DOHH2 (cell line): ENCODE data around the gene RBKS.

Experiments
- CTCF ChIP-seq: fragments of 200-600 bp; sonication (generic); IDR thresholded peaks from one replicate; pipeline ENCODE4 v1.5.1; 2014; ENCODE audit warnings: antibody characterized with exemption, mild to moderate bottlenecking, low read depth, low read length; ENCODE audit not compliant: poor library complexity, severe bottlenecking
- EZH2phosphoT487 ChIP-seq: fragments of 200-600 bp; sonication (generic); IDR thresholded peaks from 2 replicates; pipeline ENCODE4 v1.6.1; 2017; ENCODE audit warnings: borderline replicate concordance, mild to moderate bottlenecking, antibody characterized with exemption, low read length, moderate library complexity, mixed read lengths

DNA sequence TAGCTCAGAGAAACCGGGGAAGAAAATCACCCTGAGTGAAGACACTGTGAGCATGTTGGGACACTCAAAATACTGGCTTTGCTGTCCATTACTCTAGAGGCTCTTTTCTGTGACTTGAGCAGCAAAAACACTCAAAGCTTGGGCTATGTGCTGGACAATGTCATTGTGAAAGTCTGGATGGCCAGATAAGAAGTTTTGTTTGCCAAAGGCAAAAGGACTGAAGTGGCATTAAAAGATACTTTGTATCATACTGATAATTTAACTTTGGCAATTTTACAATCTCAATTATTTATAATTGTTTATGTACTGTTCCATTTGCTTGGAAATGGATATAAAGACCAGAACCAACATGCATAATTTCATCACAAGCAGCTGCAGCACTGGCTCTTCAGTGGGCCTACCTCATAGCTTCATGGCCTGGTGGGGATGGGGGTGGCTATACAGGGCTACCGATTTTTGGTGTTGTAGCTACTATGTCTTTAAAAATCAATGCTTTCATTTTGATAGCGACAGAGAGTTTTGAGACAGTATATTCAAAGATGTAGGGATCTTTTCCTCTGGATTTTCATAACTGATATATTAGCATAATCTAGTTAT lies 51.1 kb downstream of the RBKS start:
- no peak for TF ChIP-seq CTCF
- TF ChIP-seq EZH2phosphoT487: no peak
